GM12874 (cell line): Measurements from ENCODE around the gene NTMT1.

ENCODE experiments used
- CTCF ChIP-seq: IDR thresholded peaks from 2 replicates; pipeline ENCODE4 v1.5.1; 2011; ENCODE audit warnings: low read depth, mild to moderate bottlenecking, control low read depth, low read length, moderate library complexity; ENCODE audit not compliant: insufficient read depth

The NTMT1 gene

DNA sequence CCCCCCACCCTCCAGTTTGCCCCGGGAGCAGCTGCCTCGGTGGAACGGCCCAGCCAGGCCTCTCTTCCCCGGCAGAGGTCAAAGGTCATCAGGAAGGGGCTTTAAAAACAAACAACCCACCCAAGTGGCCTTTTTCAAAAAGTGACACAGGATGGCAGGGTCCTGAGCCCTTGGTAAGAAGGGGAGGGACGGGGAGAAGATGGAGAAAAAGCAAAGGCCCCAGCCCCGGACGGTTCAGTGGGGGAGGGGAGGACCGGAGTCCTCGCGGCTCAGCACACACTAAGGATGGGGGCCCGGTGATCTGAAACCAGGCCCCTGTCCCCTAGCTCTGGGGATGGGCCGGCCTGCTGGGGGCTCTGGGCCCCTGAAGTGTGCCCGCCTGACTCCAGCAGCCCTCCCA is 40.6 kb downstream of the NTMT1 start:
- no peak for TF ChIP-seq CTCF

GRCh38 chr9:129667378-129667777 is 41.4 kb downstream of the NTMT1 start:
- no peak for TF ChIP-seq CTCF

DNA sequence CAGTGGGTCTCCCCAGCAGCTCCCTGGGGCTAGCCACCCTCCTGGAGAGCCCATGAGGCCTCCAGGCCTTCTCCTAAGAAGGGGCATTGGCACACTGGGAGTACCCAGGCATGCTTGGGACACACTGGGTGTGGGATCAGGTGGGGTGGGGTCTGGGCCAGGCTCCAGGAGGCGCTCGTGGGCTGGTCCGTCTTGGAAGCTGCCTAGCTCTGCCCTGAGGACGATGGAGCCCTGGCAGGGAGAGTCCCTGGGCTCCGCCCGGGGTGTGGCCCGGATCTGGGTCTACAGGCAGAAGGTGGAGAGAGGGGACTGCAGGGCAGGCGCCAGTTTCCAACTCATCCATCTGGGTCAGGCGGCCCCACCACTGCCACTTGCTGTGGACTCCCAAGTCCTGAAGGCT is 41.9 kb downstream of the NTMT1 start:
- TF ChIP-seq CTCF = no peak

- TF ChIP-seq CTCF = no peak
These were observed 43.3 kb downstream of the NTMT1 start for GRCh38 chr9:129669141-129669718.

DNA sequence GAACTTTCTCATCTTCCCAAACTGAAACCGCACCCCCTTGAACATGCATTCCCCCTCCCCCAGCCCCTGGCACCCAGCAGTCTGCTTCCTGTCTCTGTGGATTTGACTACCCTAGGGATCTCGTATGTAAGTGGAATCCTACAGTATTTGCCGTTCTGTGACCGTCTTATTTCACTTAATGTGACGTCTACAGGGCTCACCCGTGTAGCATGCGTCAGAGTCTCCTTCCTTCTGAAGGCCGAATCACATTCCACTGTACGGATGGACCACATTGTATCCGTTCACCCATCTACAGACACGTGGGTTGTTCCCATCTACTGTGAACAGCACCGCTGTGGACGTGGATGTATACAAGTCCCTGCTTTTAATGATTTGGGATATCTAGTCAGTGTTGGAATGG is 44.0 kb downstream of the NTMT1 start:
- TF ChIP-seq CTCF = no peak

- no peak for TF ChIP-seq CTCF
These were observed 45.1 kb downstream of the NTMT1 start for GRCh38 chr9:129671065-129671464.

- no peak for TF ChIP-seq CTCF
These were observed 45.6 kb downstream of the NTMT1 start for GRCh38 chr9:129671519-129671918.

DNA sequence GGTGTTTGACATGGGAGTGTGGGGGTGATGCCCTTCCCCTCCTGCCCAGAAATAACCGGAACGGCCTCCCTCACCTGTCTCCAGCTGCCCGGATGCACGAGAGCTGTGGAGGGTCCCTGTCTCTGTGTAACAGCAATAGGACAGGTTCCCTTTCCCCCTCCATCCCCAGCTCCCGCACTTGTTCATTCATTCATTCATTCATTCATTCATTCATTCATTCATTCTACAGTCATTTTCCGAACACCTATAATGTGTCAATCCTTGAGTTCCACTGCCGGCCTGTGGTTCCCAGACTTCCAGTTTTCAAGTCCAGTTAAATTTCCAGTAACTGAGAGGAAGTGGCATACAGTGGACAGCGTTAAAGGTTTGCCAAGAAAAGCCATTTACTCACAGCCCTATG is 46.7 kb downstream of the NTMT1 start:
- TF ChIP-seq CTCF = no peak
